Left colon (tissue), 2 donors: ENCODE measurements around the gene DSCAML1. TPM values are rescaled to one million over a fixed set of nuclear protein-coding genes. Genes with fewer than 3 reads are reported as not detected.

Experiments
- ATAC-seq: fragments of 200-7000 bp; cut with Tn5 transposase; one replicate; pipeline ENCODE4 v1.9.1; 2020; ENCODE audit warnings: mild to moderate bottlenecking, moderate library complexity
- DNase-seq, 2 donors: peaks; one replicate each; pipeline ENCODE4 v3.0.0-alpha.2; 2020
- intact Hi-C, 2 donors: fragments of 100-400 bp; cut with DNase I in 1 of 2; cut with micrococcal nuclease in 1 of 2; formaldehyde crosslinking; loops; one replicate each; pipeline versions ENCODE4 v1.11.2 to v1.14.0; 2022; cut with DNase I, micrococcal nuclease
- total RNA-seq, 2 donors: library from RNA; stranded (reverse); fragmentation: NEBNext Ultra II Directional; extraction: Animal tissue kit (Norgen Biotek cat#: 25700); gene quantifications; one replicate each; pipeline ENCODE4 v1.2.1, GENCODE V29; 2021
- donor health status: DM: no; HTN: no; CAD: no.
- donor health status: DM: yes; HTN: yes; CAD: no.

The DSCAML1 gene
- total RNA-seq, 2 donors from 2014 or later, result 3.6 to 8.6 TPM

DNA sequence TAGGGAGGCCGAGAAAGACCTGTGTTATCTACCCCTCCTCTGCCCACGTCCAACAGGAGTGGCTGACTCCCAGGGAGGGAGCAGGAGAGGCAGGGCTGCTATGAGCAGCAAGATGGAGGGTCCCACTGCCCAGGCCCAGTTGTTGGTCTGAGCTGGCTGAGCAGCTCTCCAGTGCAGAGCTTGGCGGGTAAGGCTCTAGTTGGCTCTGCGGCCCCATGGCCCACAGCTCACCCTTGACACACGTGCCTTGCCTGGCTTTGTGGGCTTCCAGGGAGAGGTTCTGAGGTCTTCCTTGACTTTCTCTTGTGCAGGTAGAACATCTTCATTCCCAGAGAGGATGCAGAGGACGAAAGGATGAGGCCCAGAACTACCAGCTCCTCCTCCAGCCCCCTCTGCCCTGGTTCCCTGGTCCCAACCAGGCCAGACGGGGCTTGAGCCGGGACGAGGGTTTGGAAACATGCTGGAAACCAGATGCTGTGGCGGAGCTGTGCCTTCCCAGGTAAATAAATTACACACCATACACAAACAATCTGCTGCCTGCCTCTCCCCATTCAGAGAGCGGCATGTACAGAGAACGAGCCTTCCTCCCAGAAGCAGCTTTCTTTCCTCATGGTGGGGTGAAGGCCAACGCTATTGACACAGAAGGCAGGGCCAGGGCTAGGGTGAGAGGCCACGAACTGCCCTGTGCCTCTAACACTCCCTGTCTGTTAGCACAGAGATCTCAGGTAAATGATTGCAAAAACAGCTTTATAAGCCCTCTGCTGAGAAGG lies 48.1 kb downstream of the DSCAML1 start:
- peak; percentile 63 to 83 for DNase-seq
- intact Hi-C loops, result no loop called here
- ATAC-seq, result peak; percentile 95

DNA sequence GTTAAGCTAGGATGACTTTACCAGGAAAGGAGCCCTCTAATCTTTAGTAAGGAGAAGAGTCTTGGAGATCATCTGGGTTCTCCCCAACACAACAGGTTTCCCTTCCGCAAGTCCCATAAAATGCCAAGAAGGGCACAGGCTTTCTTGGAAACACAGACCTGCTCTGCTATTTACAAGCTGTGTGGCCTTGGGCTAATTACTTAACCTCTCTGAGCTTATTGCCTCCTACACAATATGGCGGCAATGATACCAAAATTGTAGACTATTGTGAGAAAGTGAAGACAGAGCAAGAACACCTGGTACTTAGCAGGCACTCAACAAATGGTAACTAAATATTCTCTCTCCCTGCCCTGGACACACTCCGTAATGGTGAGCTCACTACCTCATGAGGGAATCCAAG lies 49.1 kb downstream of the DSCAML1 start:
- ATAC-seq (no peak), DNase-seq (no peak)
- intact Hi-C loops, result no loop called here

DNA sequence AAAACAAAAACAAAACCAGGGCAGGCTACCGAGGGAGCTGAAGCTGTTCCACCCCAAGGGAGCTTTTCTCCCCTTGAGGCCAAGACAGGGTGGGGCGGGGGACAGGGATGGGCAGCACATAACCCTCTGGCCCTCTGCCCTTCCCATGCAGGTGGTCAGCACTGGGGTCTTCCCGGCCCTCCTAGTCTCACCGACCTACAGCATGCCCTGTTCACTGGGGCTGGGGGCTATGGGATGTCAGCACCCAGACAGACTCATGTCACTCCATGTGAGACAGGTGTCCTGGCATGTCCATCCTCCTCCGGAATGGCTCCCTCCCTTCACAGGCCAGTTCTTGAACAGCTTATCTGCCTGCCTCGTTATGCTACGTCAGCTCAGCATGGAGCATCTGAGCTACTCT lies 51.7 kb downstream of the DSCAML1 start:
- DNase-seq (no peak), ATAC-seq (no peak)
- intact Hi-C loops, result no loop called here

DNA sequence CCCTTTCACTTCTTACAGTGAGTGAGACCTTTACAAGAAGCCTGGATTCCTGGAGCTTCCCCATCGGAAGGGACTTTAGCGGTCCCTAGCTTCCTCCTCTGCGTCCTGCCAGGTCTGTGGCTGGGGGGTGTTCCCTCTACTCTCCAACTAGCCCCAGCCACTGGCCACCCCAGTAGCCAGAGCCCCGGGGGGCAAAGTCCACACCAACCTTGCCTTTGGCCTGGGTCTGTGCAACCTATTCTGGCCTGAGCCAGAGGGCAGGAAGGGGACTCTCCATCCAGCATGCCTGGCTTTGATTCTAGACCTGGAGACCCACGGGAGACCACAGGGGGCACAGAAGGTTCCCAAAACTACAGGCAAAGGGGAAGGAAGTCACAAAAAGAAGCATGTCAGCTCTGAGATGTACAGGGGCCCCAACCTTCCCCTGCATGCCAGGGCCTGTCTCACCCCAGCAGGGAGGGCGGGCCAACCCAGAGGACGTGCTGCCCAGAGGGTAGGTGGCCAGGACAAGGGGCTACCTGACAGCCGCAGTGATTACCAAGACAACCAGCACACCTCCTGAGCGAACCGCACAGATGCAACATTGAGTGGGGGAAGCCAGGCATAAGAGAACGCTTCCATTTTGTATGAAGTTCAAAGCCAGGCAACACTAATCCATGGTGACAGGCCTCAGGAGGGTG lies 52.4 kb downstream of the DSCAML1 start:
- intact Hi-C loops, result no loop called here

DNA sequence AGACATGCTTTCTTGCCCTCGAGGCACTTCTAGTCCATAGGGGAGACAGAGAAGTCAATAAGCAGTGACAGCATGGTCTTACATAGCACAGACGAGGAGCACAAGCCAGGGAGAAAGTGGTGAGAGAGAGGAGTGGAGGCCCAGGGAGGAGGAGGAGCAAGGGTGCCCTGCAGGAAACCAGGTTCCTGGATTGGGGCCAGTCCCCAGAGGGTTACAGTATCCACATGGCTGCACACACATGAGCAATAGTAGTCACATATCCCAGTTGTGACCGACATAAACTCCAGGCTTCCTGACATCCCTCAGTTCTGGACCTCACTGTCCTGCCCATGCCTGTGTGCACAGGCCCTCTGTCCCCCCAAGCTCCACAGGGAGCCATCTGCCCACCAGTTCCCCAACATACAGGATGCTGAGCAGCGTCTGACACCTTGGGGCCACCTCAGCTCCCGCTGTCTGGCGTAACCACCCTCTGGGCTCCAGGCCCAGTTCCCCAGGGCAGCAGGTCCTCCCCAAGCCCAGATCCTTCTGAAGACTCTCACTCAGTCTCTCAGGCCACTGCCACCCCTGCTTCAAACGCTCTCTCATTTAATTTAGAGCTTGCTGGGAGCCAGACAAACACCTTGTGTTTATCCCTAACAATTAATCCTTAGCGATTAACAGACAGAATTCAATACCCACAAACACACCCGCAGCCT lies 53.7 kb downstream of the DSCAML1 start:
- DNase-seq, result no peak
- intact Hi-C loops, result no loop called here
- ATAC-seq, result peak; percentile 23

More for the DNA sequence above, 52.4 kb downstream of the DSCAML1 start:
- DNase-seq (no peak), ATAC-seq (no peak)

DNA sequence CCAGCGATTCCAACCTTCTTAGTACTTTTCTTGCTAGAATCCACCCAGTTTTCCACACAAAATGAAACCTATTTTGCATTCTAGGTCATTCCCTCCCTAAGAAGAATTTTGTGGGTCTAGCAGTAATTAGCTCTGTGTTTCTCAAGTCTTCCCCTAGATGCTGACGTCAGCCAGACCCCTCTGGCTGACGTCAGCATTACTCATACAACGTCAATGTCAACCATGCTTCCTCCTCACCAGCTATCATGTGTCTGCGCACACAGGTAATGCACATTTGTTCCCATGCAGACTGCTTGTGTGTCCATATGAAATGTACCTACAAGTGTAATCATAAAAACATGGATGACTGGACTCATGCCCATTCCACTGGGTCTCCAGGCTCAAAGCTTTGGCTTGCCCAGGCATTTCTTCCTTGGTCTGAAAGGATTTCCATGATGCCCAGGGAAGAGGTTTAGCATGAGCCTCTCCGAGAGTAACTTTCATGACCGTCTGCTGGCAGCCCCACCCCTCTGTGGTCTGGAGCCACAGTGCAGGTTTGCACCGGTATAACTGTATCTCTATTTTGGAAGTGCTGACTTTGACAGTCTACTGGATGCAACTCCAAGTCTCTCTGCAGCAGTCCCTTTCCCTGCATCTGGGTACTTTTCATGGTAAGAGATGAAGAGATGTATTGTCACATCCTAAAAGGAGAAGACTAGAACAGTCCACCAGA lies 58.6 kb downstream of the DSCAML1 start:
- DNase-seq (no peak), ATAC-seq (no peak)
- intact Hi-C loops, result no loop called here

DNA sequence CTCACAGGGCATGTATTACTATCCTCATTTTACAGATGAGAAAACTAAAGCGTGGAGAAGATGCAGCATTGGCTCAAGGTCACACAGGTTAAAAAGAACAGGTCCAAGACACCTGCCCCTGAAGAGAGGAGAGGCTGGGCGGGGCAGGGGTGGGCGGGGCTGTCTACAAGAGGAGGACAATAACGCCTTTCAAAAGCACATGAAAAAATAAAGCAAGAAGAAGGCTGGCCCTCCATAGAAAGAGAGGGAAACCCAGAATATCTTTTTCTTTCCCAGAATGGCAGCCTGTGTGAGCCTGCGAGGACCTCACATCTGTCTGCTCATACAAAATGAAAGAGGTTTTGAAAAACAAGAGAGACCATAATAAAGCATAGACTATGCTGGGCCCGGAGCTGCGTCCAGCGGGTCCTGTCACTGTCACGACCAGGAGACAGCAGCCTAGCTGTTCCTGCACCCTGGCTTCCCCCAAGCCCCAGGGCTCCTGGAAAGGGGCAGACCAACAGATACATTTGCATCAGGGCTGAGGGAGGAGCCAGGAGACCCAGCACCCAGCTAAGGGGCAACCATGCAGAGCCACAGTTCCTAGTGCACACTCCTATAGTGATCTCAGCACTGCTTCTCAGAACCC lies 61.6 kb downstream of the DSCAML1 start:
- ATAC-seq (peak; percentile 55), DNase-seq (no peak)
- intact Hi-C loops, result no loop called here

DNA sequence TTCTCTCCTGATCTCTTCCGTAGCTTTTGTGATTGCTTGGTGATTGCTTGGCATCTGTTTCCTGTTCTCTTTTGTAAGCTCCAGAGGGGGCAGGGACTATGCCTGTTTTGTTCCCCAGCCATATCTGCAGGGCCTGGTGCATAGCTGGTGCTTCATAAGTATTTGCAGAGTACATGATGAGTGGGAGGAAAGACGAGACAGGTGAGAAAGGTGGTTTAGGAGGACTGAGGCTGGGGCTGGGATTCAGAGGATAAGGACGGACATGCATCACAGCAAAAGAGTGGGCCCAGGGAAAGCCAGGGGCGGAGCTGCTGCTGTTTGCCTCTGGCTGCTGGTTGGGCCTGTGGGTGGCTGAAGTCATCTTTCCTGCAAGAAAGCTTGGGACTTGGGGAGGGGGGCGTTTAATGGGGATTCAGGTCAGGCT lies 62.4 kb downstream of the DSCAML1 start:
- ATAC-seq, result no peak
- intact Hi-C loops, result no loop called here

DNA sequence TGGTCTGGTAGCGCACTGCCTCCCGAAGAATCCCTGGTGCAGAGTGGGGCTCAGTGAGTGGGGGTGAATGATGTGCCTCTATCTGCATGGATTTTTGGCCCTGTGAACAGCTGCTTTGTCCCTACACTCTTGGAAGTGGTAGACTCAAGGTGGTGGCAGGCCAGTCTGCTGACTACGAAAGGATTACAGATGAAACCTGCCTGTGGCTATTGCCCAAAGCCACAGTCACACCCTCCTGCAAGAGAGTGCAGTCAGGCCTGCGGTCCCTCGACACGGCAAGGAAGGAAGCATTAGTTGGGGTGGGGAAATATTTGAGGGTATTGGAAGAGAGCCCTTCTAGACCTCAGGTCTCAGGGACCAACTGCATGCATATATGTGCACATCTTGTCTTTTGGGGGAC lies 63.7 kb downstream of the DSCAML1 start:
- no peak for DNase-seq
- intact Hi-C loops, result no loop called here
- ATAC-seq, result no peak

More for the DNA sequence above, 62.4 kb downstream of the DSCAML1 start:
- DNase-seq, result no peak

DNA sequence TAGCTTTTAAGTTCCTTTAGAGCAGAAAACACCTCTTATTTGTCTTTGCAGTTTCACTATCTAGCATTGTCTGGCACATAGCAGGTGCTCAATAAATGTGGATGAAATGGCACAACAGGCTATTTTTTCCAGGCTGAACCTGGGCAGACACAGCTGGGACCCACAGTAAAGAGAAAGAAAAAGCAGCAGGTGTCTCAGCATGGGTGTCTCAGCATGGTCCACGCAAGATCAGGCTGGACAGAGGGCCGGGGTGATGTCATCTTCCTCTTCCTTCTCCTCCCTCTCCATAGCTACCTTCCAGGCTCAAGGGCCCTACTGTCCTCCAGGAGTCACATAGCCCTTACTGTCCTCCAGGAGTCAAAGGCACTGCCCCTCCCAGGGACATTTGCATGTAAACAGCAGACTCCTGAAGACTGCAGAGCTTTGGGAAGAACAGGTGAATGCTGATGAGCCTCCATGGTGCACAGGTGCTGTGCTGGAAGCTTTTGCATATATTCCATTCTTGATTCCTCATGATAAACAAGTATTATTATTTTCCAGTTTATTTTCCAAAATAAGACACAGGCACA lies 65.2 kb downstream of the DSCAML1 start:
- ATAC-seq, result no peak
- no peak for DNase-seq

DNA sequence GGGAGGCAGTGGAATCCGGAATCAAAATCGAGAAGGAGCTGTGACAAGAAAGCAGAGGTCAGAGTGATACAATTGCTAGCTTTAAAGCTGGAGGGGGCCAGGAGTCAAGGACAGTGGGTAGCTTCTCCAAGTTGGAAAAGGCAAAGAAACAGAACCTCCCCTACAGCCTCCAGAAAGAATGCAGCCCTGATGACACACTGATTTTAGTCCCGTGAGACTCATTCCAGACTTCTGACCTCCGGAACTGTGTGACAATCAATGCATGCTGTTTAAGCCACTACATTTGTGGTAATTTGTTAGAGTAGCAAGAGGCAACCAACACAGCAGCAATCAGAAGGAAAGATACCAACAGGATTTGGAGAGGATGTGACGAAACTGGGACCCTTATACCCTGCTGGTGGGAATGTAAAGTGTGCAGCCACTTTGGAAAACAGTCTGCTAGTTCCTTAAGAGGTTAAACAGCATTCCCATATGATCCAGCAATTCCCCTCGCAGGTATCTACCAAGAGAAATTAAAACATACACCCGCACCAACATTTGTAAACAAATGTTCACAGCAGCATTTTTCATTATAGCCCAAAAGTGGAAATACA lies 66.7 kb downstream of the DSCAML1 start:
- ATAC-seq (no peak), DNase-seq (no peak)
- intact Hi-C loops, result no loop called here

More for the DNA sequence above, 65.2 kb downstream of the DSCAML1 start:
- intact Hi-C loops, result no loop called here

DNA sequence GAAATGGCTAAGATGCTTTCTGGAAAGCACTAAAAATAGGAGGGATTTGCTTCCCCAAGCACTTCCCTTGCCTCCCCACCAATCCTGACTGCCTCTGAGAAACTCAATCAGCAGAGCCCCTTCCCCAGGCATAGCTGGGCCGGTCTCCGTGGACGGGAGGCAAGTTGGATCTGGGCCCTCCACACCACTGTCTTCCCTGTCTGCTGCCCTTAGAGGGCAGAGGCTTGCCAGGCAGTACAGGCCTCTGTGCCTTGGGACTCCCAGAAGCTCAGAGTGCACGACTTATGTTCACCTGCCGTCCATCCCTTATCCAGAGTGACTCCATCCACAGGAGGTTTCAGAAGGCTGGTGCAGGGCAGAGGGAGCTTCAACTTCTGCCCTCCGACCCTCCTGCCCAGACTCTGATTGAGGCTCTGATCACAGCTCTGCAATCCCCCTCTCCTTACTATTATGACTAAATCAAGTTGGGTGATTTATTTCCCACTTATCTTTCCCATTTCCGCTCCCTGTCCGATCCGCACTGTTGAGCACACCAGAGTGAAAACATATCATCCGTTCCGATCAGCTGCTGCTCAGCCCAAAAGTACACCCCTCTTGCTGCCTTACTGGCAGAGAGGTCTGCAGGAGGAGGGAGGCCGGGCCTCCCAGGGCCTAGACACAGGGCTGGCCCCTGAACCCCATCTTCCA lies 71.8 kb downstream of the DSCAML1 start:
- ATAC-seq (no peak), DNase-seq (no peak)
- intact Hi-C loops, result no loop called here

DNA sequence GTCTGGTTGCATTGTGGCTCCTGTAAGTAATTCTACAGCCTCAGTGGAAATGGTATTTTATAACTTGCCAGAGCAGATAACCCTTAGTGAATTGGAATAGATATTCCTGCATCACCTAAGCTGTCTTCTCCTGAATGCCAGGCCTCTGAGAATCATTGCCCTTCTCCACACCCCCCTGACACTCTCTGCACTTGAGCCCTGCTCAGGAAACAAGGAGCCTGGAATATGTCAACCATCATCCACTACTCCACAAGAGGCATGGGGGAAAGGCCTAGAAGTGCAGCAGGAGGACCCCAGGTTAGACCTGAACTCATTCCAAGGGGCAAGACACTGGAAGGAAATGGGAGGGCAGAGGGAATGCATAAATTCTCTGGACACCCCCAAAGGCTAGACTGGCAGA lies 72.4 kb downstream of the DSCAML1 start:
- DNase-seq (no peak), ATAC-seq (no peak)
- intact Hi-C loops, result no loop called here

DNA sequence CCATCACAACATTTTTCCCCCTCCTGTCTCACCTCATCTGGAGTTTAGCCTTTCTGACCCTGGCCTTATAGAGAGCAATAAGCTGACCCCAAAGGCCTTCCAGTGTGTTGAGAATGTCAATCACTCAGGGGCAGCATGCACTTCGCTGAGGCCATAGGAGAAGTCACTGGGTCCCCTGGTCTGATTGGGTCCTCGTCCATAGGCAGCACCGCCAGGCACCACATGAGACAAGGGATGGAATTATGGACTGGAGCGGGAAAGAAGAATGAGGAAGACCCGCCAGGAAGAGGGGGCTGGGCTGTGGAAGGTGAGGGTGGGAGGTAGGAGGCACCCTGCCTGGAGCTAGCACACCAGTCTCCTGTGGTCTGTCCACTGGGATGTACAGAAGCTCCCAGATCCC lies 72.9 kb downstream of the DSCAML1 start:
- intact Hi-C loops, result no loop called here
- ATAC-seq, result peak; percentile 4
- no peak for DNase-seq

DNA sequence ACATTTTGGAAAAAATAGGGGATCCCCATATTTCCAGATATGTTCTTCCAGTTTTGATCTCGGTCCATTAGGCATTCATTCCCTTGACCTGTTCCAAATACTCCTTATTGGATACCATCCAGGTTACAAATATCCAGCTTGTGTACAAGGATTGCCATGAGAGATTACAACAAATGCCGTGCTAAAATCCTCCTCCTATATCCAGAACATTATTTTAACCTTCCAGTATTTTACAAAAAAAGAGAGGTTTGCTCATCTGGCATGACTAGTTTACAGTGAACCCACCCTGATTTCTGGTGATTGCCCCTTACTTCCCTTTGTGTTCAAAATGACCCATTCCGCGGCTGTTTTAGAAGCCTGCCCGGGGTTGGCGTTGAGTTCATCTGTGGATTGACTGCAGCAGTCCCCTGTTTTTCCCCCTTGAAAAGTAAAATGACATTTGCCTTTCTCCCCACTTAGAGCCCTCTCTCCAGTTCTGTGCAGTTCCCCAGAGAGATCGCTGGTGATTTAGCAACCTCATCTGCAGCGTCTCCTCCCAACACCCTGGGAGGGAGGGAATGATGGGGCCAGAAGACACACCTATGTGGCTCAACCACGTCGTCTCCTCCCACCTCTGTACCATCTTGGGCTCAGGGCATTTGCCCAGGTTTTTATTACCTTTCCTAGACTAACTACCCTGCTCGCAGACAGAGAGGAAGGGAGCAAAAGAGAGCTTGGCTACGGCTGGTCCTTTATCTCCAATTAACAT lies 73.6 kb downstream of the DSCAML1 start:
- intact Hi-C loops, result no loop called here
- peak; percentile 97 for ATAC-seq
- peak; percentile 29 to 63 for DNase-seq

DNA sequence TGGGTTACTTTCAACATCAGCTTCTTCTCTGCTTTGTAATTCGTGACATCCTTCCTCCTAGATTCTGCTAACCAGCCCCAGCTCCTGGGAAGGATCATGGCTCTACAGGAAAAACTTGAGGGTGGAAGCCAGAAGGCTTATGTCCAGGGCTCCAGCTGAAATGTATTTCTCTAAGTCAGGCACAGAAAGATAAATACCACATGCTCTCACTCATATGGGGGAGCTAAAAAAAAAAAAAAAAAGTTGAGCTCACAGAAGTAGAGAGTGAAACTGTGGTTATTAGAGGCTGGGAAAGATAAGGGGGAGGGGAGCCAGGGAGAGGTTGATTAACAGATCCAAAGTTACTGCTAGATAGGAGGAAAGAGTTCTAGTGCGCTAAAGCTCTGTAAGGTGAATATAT lies 74.9 kb downstream of the DSCAML1 start:
- DNase-seq (no peak), ATAC-seq (no peak)
- intact Hi-C loops, result no loop called here

DNA sequence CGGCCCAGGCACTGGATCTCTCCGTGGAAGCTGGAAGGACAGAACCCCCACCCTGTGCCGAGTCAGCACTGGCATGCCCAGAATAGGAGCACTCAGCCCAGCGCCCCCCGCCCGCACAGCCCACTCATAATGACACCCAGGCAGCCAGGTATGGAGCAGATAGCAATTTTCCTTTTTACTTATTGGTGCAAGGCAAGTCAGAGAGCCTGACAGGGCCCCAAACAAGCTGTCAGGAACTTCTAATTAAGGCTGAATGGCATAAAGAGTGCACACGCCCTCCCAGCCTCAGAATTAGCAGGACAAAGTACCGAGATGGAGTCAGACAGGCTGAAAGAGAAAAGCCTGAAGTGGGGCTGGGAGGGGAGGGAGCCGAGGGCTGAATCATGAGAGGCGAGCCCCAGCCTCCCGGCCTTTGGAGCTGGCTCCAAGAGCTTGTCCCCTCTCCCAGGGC lies 76.9 kb downstream of the DSCAML1 start:
- intact Hi-C loops, result no loop called here
- no peak for ATAC-seq
- no peak for DNase-seq
